Heart right ventricle (tissue), 16 donors: Measurements from ENCODE around the gene IFT88. TPM values are rescaled to one million over a fixed set of nuclear protein-coding genes. Genes with fewer than 3 reads are reported as not detected.

ENCODE experiments used
- ATAC-seq, 8 donors: fragments of 200-7000 bp; cut with Tn5 transposase; one replicate each; pipeline ENCODE4 v1.9.1; 2020; ENCODE audit warnings: mild to moderate bottlenecking in 8 of 8, moderate library complexity in 8 of 8, moderate number of reproducible peaks in 1 of 8
- DNase-seq, 2 donors: peaks; one replicate each; pipeline ENCODE4 v3.0.0-alpha.2; 2020
- H3K27ac ChIP-seq, 10 donors: fragments of 200-600 bp; sonication (generic) in 2 of 10; one replicate each; pipeline versions ENCODE4 v1.5.0 to v1.8.0; 2020 to 2022; ENCODE audit warnings: mild to moderate bottlenecking in 3 of 10
- H3K27me3 ChIP-seq, 7 donors: fragments of 200-600 bp; one replicate each; pipeline ENCODE4 v1.8.0; 2021 to 2022; ENCODE audit warnings: mild to moderate bottlenecking in 2 of 7
- H3K36me3 ChIP-seq, 9 donors: fragments of 200-600 bp; sonication (generic) in 1 of 9; one replicate each; pipeline versions ENCODE4 v1.5.0 to v1.8.0; 2020 to 2022; ENCODE audit warnings: mild to moderate bottlenecking in 2 of 9
- H3K4me1 ChIP-seq, 9 donors: fragments of 200-600 bp; sonication (generic) in 1 of 9; one replicate each; pipeline versions ENCODE4 v1.5.0 to v1.8.0; 2020 to 2022; ENCODE audit warnings: mild to moderate bottlenecking in 4 of 9
- H3K4me3 ChIP-seq, 10 donors: fragments of 200-600 bp; sonication (generic) in 2 of 10; one replicate each; pipeline versions ENCODE4 v1.5.0 to v1.8.0; 2020 to 2022; ENCODE audit warnings: mild to moderate bottlenecking in 7 of 10, moderate library complexity in 2 of 10
- H3K9me3 ChIP-seq, 11 donors: fragments of 200-600 bp in 10 of 11; sonication (generic) in 2 of 11; one replicate each; pipeline versions ENCODE4 v1.5.0 to v1.8.0; 2013 to 2022; ENCODE audit warnings: mild to moderate bottlenecking in 2 of 11, control low read depth in 1 of 11, moderate library complexity in 1 of 11
- CTCF ChIP-seq, 9 donors: fragments of 200-600 bp; sonication (generic) in 2 of 9; IDR thresholded peaks; one replicate each; pipeline versions ENCODE4 v1.5.0 to v1.8.0; 2021 to 2022; ENCODE audit warnings: antibody characterized with exemption in 9 of 9, mild to moderate bottlenecking in 5 of 9, moderate library complexity in 1 of 9
- WGBS, 2 donors: extraction: QIAGEN DNeasy Blood & Tissue Kit; methylation state at CpG; one replicate each; pipeline ENCODE4 v1.1.7; 2013; ENCODE audit warnings: inconsistent platforms in 1 of 2; 5-methylcytosine and 5-hydroxymethylcytosine counted together
- intact Hi-C, 10 donors: fragments of 100-400 bp; cut with DNase I; formaldehyde crosslinking; loops; one replicate each; pipeline versions ENCODE4 v1.11.1 to v1.14.2; 2022
- polyA plus RNA-seq, 2 donors: library from polyadenylated mRNA; stranded (reverse); fragments of 200-250 nt; gene quantifications; one replicate each; pipeline ENCODE4 v1.2.3, GENCODE V29; 2013
- total RNA-seq, 10 donors: library from RNA; stranded (reverse); fragmentation: NEBNext Ultra II Directional in 3 of 10; extraction: Animal tissue kit (Norgen Biotek cat#: 25700) in 3 of 10; gene quantifications; one replicate each; pipeline versions ENCODE4 v1.2.1 to v1.2.4, GENCODE V29; 2021 to 2023
- donor health status: Arrhythmogenic right ventricular cardiomyopathy.
- donor health status: ischemic (EF 13 %, LVEDD 7.1; RV severe dilation, severe dysfunction).
- donor health status: healthy with polysubstance abuse.
- donor health status: DM: no; HTN: yes; CAD: no.
- donor health status: DM: no; HTN: no; CAD: no.
- donor health status: ischemic (EF 25% LVEDD 6.9; RV normal size, moderate dysfunction).
- donor health status: ischemic (EF 25% LVEDD 5.7; RV mildly dilated, moderate dysfunction).
- donor health status: healthy.
- donor health status: DM: yes; HTN: yes; CAD: no.
- donor health status: Ischemic cardiomyopathy.
- donor health status: ischemic (EF 35%, LVEDD 5.7; RV mildly dilated, moderate dysfunction).
- donor health status: nonischemic (EF 11% LVEDD 7.7; RV severe dilation, severe dysfunction).
- donor health status: DM: yes; HTN: yes; CAD: no.
- donor health status: PGD.
- donor health status: ischemic (EF 29% LVEDD 5.4; RV normal size, mild dysfunction).
- donor health status: nonischemic (EF 23%, LVEDD 6.1; RV moderate dilation, normal function).

Gene IFT88
- total and polyA plus RNA-seq, 12 donors = 5.9 to 13.6 (median 7.3) TPM

- intact Hi-C loops = loop anchor here in 5 of 10 donors (5.0 to 10.0 kb wide), 3 partner anchors 207 to 218 kb away; no protein-coding TSS in a partner anchor
- peak overlapping the region in 1 of 10 donors; percentile 53 for H3K27ac ChIP-seq
- TF ChIP-seq CTCF (IDR thresholded peaks at IDR 0.05) = no peak
Observed at GRCh38 chr13:20704459-20705069, 137.6 kb downstream of the IFT88 start.

GRCh38 chr13:20706661-20707060, 139.7 kb downstream of the IFT88 start:
- TF ChIP-seq CTCF (IDR thresholded peaks at IDR 0.05) = no peak
- Histone ChIP-seq H3K36me3 (no peaks in the 10 kb centered on the region), H3K27ac (no peak overlapping the region), H3K27me3 (peaks cover 0 to 18% (median 5%) of the 10 kb centered on the region in 7 donors), H3K4me1 (peaks cover 0 to 29% (median 12%) of the 10 kb centered on the region in 9 donors), H3K9me3 (no peaks in the 10 kb centered on the region), H3K4me3 (no peak overlapping the region)
- intact Hi-C loops = loop anchor here in 4 of 10 donors (5.0 to 10.0 kb wide), 2 partner anchors 212 to 216 kb away; no protein-coding TSS in a partner anchor
- ATAC-seq (no peak), DNase-seq (no peak)
- 95% methylated on average over 5 of the region's 5 CpGs for WGBS, 2 donors

More at GRCh38 chr13:20704459-20705069, 137.6 kb downstream of the IFT88 start:
- Histone ChIP-seq H3K4me3 (peak overlapping the region in 9 of 10 donors; percentile 27 to 81 (median 52)), H3K9me3 (no peaks in the 10 kb centered on the region), H3K36me3 (no peaks in the 10 kb centered on the region), H3K27me3 (peaks cover 0 to 37% (median 14%) of the 10 kb centered on the region in 7 donors), H3K4me1 (peaks cover 0 to 31% (median 12%) of the 10 kb centered on the region in 9 donors)
- ATAC-seq (peak in 3 of 8 donors; percentile 4 to 19 (median 19)), DNase-seq (no peak)
- WGBS, 2 donors = 27 to 41% methylated on average over 12 to 20 of the region's 20 CpGs

GRCh38 chr13:20708216-20708615, 141.3 kb downstream of the IFT88 start:
- intact Hi-C loops = loop anchor here in 4 of 10 donors (5.0 to 10.0 kb wide), 2 partner anchors 213 to 214 kb away; no protein-coding TSS in a partner anchor
- no peak for DNase-seq
- Histone ChIP-seq H3K4me1 (peaks cover 0 to 25% (median 11%) of the 10 kb centered on the region in 9 donors), H3K4me3 (no peak overlapping the region), H3K36me3 (no peaks in the 10 kb centered on the region), H3K27ac (peak overlapping the region in 3 of 10 donors; percentile 13 to 44 (median 28)), H3K27me3 (peaks cover 0 to 2% (median 0%) of the 10 kb centered on the region in 7 donors), H3K9me3 (no peaks in the 10 kb centered on the region)
- no peak for TF ChIP-seq CTCF (IDR thresholded peaks at IDR 0.05)
- WGBS, 2 donors = 78 to 87% methylated on average over 2 of the region's 2 CpGs
- no peak for ATAC-seq

- DNase-seq = no peak
- H3K36me3 ChIP-seq = no peaks in the 10 kb centered on the region
- no peak for TF ChIP-seq CTCF (IDR thresholded peaks at IDR 0.05)
- H3K4me3 ChIP-seq = no peak overlapping the region
- 86 to 92% methylated on average over 8 of the region's 8 CpGs for WGBS, 2 donors
- H3K9me3 ChIP-seq = no peaks in the 10 kb centered on the region
- intact Hi-C loops = loop anchor here in 4 of 10 donors (5.0 to 10.0 kb wide), 2 partner anchors 213 to 215 kb away; no protein-coding TSS in a partner anchor
- H3K27me3 ChIP-seq = no peaks in the 10 kb centered on the region
- ATAC-seq = no peak
- H3K4me1 ChIP-seq = peaks cover 3 to 35% (median 23%) of the 10 kb centered on the region in 9 donors
- peak overlapping the region in 2 of 10 donors; percentile 10 to 67 for H3K27ac ChIP-seq
Observed at GRCh38 chr13:20709369-20709768, 142.4 kb downstream of the IFT88 start.
